A673 (cell line): Measurements from ENCODE around the gene CFAP161.

Source experiments
- CTCF ChIP-seq: fragments of 300-800, 200-600 bp; sonication (generic); conservative IDR thresholded peaks from 2 replicates; pipeline ENCODE4 v1.5.1; 2017; ENCODE audit warnings: low read depth, mild to moderate bottlenecking, antibody characterized with exemption, low read length, moderate library complexity, mixed read lengths
- EZH2 ChIP-seq: fragments of 200-600 bp; sonication (generic); IDR thresholded peaks from 2 replicates; pipeline ENCODE4 v1.6.1; 2017; ENCODE audit warnings: borderline replicate concordance, low read depth, mild to moderate bottlenecking, mixed read lengths, antibody characterized with exemption, low read length; ENCODE audit not compliant: poor library complexity, severe bottlenecking

GRCh38 chr15:81166636-81167305 is 32.7 kb downstream of the CFAP161 start:
- TF ChIP-seq CTCF (no peak), EZH2 (no peak)
